Coronary artery (tissue), 2 donors: ENCODE measurements around the gene KISS1.

ENCODE experiments used
- DNase-seq: peaks from one replicate; pipeline ENCODE4 v3.0.0-alpha.2; 2017; ENCODE audit warnings: low spot score
- H3K27ac ChIP-seq, 2 donors: fragments of 200-600 bp; sonication (generic); one replicate each; pipeline ENCODE4 v1.5.1; 2016 to 2019
- H3K4me3 ChIP-seq: fragments of 200-600 bp; sonication (generic); 2 replicates; pipeline ENCODE4 v1.5.1; 2016; ENCODE audit warnings: mild to moderate bottlenecking, moderate library complexity
- CTCF ChIP-seq: fragments of 200-600 bp; sonication (generic); IDR thresholded peaks from one replicate; pipeline ENCODE4 v1.5.1; 2019; ENCODE audit warnings: antibody characterized with exemption

The KISS1 gene

GRCh38 chr1:204218552-204218951, 22.3 kb upstream of the KISS1 start:
- no peak overlapping the region for H3K4me3 ChIP-seq
- H3K27ac ChIP-seq: no peak overlapping the region
- TF ChIP-seq CTCF: no peak
- no peak for DNase-seq

- no peak for DNase-seq
- TF ChIP-seq CTCF: no peak
- Histone ChIP-seq H3K27ac (no peak overlapping the region), H3K4me3 (no peak overlapping the region)
These were observed 21.3 kb upstream of the KISS1 start for GRCh38 chr1:204217648-204218000.

GRCh38 chr1:204216880-204217647, 20.8 kb upstream of the KISS1 start:
- no peak overlapping the region for H3K27ac ChIP-seq

GRCh38 chr1:204216236-204216635, 19.9 kb upstream of the KISS1 start:
- Histone ChIP-seq H3K4me3 (no peak overlapping the region), H3K27ac (no peak overlapping the region)
- DNase-seq: no peak
- no peak for TF ChIP-seq CTCF

More at GRCh38 chr1:204216880-204217647, 20.8 kb upstream of the KISS1 start:
- TF ChIP-seq CTCF: no peak
- DNase-seq: no peak
- H3K4me3 ChIP-seq: no peak overlapping the region

- H3K4me3 ChIP-seq: peak within 1 kb of the TSS; percentile 57
- DNase-seq: peak; percentile 72
- no peak within 1 kb of the TSS for H3K27ac ChIP-seq
- no peak for TF ChIP-seq CTCF
These were observed 17.7 kb upstream of the KISS1 start, which contains the start of gene GOLT1A for GRCh38 chr1:204213668-204214662. GOLT1A (minus strand) TSS chr1:204213988; CDS start chr1:204213906, 82 bp downstream.

GRCh38 chr1:204212715-204213114, 16.4 kb upstream of the KISS1 start:
- no peak for DNase-seq
- no peak for TF ChIP-seq CTCF
- no peak overlapping the region for H3K4me3 ChIP-seq
- H3K27ac ChIP-seq: no peak overlapping the region
